Stimulated activated CD8-positive, alpha-beta memory T cell treated with anti-CD3 and anti-CD28 coated beads, Interleukin-2, amount 100 ng/mL, for 1 hour (primary cell): ENCODE measurements around the gene CASZ1.

Source experiments
- DNase-seq, 2 donors: peaks; one replicate each; pipeline ENCODE4 v3.0.0-alpha.2; 2020; ENCODE audit warnings: low read depth in 2 of 2

The CASZ1 gene

GRCh38 chr1:10706376-10706913 lies 90.0 kb downstream of the CASZ1 start:
- no peak for DNase-seq

GRCh38 chr1:10705953-10706352 lies 90.5 kb downstream of the CASZ1 start:
- no peak for DNase-seq

- no peak for DNase-seq
These were observed 92.0 kb downstream of the CASZ1 start for GRCh38 chr1:10704368-10704882.

GRCh38 chr1:10703702-10704101 lies 92.7 kb downstream of the CASZ1 start:
- no peak for DNase-seq

GRCh38 chr1:10701145-10701544 lies 95.3 kb downstream of the CASZ1 start:
- DNase-seq = no peak

GRCh38 chr1:10699470-10699835 lies 97.0 kb downstream of the CASZ1 start:
- no peak for DNase-seq

GRCh38 chr1:10698726-10699469 lies 97.5 kb downstream of the CASZ1 start:
- no peak for DNase-seq

GRCh38 chr1:10697621-10698160 lies 98.8 kb downstream of the CASZ1 start:
- no peak for DNase-seq

- no peak for DNase-seq
These were observed 99.5 kb downstream of the CASZ1 start for GRCh38 chr1:10696977-10697376.

- DNase-seq = peak; percentile 44 to 64
These were observed 101.5 kb downstream of the CASZ1 start for GRCh38 chr1:10694633-10695627.

GRCh38 chr1:10694274-10694632 lies 102.2 kb downstream of the CASZ1 start:
- DNase-seq = peak; percentile 22 to 44

- DNase-seq = peak in 1 of 2 donors; percentile 19
These were observed 102.8 kb downstream of the CASZ1 start for GRCh38 chr1:10693497-10694273.

GRCh38 chr1:10693152-10693496 lies 103.3 kb downstream of the CASZ1 start:
- no peak for DNase-seq

GRCh38 chr1:10692401-10693021 lies 103.9 kb downstream of the CASZ1 start:
- DNase-seq = peak; percentile 19 to 53

- no peak for DNase-seq
These were observed 104.7 kb downstream of the CASZ1 start for GRCh38 chr1:10691740-10692125.

GRCh38 chr1:10691075-10691739 lies 105.2 kb downstream of the CASZ1 start:
- no peak for DNase-seq

GRCh38 chr1:10690484-10690883 lies 106.0 kb downstream of the CASZ1 start:
- no peak for DNase-seq

- no peak for DNase-seq
These were observed 108.0 kb downstream of the CASZ1 start for GRCh38 chr1:10688409-10688786.

GRCh38 chr1:10687782-10688408 lies 108.6 kb downstream of the CASZ1 start:
- DNase-seq = no peak

- DNase-seq = no peak
These were observed 109.2 kb downstream of the CASZ1 start for GRCh38 chr1:10687251-10687651.
